T47D (cell line): ENCODE results near the gene CNKSR2.

Experiments
- DNase-seq, 2 experiments: peaks; one replicate each; pipeline versions ENCODE4 v3.0.0 to v3.0.0-alpha.2; 2011 to 2012; ENCODE audit warnings: low read depth in 1 of 2, low spot score in 1 of 2
- JUND ChIP-seq: IDR thresholded peaks from 2 replicates; pipeline ENCODE4 v1.6.1; 2012; ENCODE audit warnings: low read depth
- in situ Hi-C: cut with HindIII; loops from 2 replicates; pipeline ENCODE4 v1.10.0; 2016; ENCODE audit warnings: low sequenced_read_pairs, low pct_unique_long_range_greater_than_20kb

The CNKSR2 gene

GRCh38 chrX:21574793-21575192 is 200.6 kb downstream of the CNKSR2 start:
- in situ Hi-C loops: no loop called here
- TF ChIP-seq JUND: no peak
- DNase-seq: no peak

GRCh38 chrX:21581479-21581878 is 207.3 kb downstream of the CNKSR2 start:
- in situ Hi-C loops: no loop called here
- TF ChIP-seq JUND: no peak
- no peak for DNase-seq

- DNase-seq: no peak
- no peak for TF ChIP-seq JUND
- in situ Hi-C loops: no loop called here
Observed at GRCh38 chrX:21586001-21586400, 211.8 kb downstream of the CNKSR2 start.

- TF ChIP-seq JUND: no peak
- DNase-seq: no peak
- in situ Hi-C loops: no loop called here
Observed at GRCh38 chrX:21590012-21590776, 216.0 kb downstream of the CNKSR2 start.

- no peak for DNase-seq
Observed at GRCh38 chrX:21606002-21606401, 231.8 kb downstream of the CNKSR2 start.

GRCh38 chrX:21610168-21610567 is 235.9 kb downstream of the CNKSR2 start:
- no peak for DNase-seq
- TF ChIP-seq JUND: no peak
- in situ Hi-C loops: no loop called here

More at GRCh38 chrX:21606002-21606401, 231.8 kb downstream of the CNKSR2 start:
- no peak for TF ChIP-seq JUND
- in situ Hi-C loops: no loop called here

- DNase-seq: no peak
- in situ Hi-C loops: no loop called here
- TF ChIP-seq JUND: no peak
Observed at GRCh38 chrX:21612154-21612553, 237.9 kb downstream of the CNKSR2 start.

GRCh38 chrX:21616386-21616785 is 242.2 kb downstream of the CNKSR2 start:
- DNase-seq: no peak
- in situ Hi-C loops: no loop called here
- no peak for TF ChIP-seq JUND

- in situ Hi-C loops: no loop called here
- TF ChIP-seq JUND: no peak
- DNase-seq: no peak
Observed at GRCh38 chrX:21620234-21620633, 246.0 kb downstream of the CNKSR2 start.

- no peak for DNase-seq
- no peak for TF ChIP-seq JUND
- in situ Hi-C loops: no loop called here
Observed at GRCh38 chrX:21623778-21624501, 249.7 kb downstream of the CNKSR2 start.

- no peak for DNase-seq
- in situ Hi-C loops: no loop called here
- no peak for TF ChIP-seq JUND
Observed at GRCh38 chrX:21632027-21632426, 257.8 kb downstream of the CNKSR2 start.

- TF ChIP-seq JUND: no peak
- in situ Hi-C loops: no loop called here
Observed at GRCh38 chrX:21638311-21638710, 264.1 kb downstream of the CNKSR2 start.

GRCh38 chrX:21639775-21640174 is 265.6 kb downstream of the CNKSR2 start:
- DNase-seq: no peak
- TF ChIP-seq JUND: no peak
- in situ Hi-C loops: no loop called here

More at GRCh38 chrX:21638311-21638710, 264.1 kb downstream of the CNKSR2 start:
- DNase-seq: no peak
